PFSK-1 (cell line): ENCODE data around the gene MYH13.

Source experiments
- FOXP2 ChIP-seq: optimal IDR thresholded peaks from 2 replicates; pipeline ENCODE3; 2011; ENCODE audit warnings: borderline replicate concordance, control low read depth, inconsistent platforms; ENCODE audit not compliant: insufficient read depth; ENCODE audit errors: extremely low read length, extremely low read depth
- POLR2AphosphoS5 ChIP-seq: IDR thresholded peaks from 2 replicates; pipeline ENCODE4 v1.6.1; 2012; ENCODE audit warnings: low read depth, mild to moderate bottlenecking, control low read depth, low read length, moderate library complexity
- SIN3A ChIP-seq: IDR thresholded peaks from 2 replicates; pipeline ENCODE4 v1.6.1; 2012; ENCODE audit warnings: mild to moderate bottlenecking, low read length, moderate library complexity, borderline replicate concordance; ENCODE audit not compliant: insufficient read depth
- TAF1 ChIP-seq: IDR thresholded peaks from 2 replicates; pipeline ENCODE4 v1.6.1; 2012; ENCODE audit warnings: low read length, control low read depth, borderline replicate concordance; ENCODE audit not compliant: insufficient read depth
- TF ChIP-seq, protein P1 (sequence below), 2 experiments: IDR thresholded peaks; 2 replicates each; pipeline versions ENCODE4 v1.6.1 to v1.8.0; 2011 to 2012; ENCODE audit warnings: low read depth in 2 of 2, low read length in 2 of 2, control low read depth in 1 of 2, inconsistent platforms in 1 of 2, mild to moderate bottlenecking in 1 of 2, moderate library complexity in 1 of 2; ENCODE audit not compliant: insufficient read depth in 1 of 2

MYH13 gene

DNA sequence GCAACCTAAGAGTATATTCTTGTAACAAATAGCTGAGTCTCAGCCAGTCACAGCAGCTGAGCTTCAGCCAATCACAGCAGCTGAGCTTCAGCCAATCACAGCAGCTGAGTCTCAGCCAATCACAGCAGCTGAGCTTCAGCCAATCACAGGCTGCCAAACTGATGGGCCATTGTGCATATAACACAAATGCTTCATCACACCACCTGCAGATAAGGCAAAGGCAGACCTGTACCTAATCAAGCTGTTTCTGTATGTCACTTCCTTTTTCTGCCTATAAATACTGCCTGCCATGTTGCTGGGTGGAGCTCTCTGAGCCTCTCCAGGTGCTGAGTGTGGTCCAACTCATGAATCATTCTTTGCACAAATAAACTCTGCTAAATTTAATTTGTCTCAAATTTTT lies 19.9 kb downstream of the MYH13 start:
- no peak for TF ChIP-seq TAF1
- TF ChIP-seq FOXP2, result no peak
- no peak for TF ChIP-seq POLR2AphosphoS5
- TF ChIP-seq SIN3A, result no peak
- TF ChIP-seq, protein P1, sequence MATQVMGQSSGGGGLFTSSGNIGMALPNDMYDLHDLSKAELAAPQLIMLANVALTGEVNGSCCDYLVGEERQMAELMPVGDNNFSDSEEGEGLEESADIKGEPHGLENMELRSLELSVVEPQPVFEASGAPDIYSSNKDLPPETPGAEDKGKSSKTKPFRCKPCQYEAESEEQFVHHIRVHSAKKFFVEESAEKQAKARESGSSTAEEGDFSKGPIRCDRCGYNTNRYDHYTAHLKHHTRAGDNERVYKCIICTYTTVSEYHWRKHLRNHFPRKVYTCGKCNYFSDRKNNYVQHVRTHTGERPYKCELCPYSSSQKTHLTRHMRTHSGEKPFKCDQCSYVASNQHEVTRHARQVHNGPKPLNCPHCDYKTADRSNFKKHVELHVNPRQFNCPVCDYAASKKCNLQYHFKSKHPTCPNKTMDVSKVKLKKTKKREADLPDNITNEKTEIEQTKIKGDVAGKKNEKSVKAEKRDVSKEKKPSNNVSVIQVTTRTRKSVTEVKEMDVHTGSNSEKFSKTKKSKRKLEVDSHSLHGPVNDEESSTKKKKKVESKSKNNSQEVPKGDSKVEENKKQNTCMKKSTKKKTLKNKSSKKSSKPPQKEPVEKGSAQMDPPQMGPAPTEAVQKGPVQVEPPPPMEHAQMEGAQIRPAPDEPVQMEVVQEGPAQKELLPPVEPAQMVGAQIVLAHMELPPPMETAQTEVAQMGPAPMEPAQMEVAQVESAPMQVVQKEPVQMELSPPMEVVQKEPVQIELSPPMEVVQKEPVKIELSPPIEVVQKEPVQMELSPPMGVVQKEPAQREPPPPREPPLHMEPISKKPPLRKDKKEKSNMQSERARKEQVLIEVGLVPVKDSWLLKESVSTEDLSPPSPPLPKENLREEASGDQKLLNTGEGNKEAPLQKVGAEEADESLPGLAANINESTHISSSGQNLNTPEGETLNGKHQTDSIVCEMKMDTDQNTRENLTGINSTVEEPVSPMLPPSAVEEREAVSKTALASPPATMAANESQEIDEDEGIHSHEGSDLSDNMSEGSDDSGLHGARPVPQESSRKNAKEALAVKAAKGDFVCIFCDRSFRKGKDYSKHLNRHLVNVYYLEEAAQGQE (IDR thresholded peaks at IDR 0.05; ENCODE audit: insufficient read depth in 1 of 2, low read depth in 2 of 2, low read length in 2 of 2), result no peak

DNA sequence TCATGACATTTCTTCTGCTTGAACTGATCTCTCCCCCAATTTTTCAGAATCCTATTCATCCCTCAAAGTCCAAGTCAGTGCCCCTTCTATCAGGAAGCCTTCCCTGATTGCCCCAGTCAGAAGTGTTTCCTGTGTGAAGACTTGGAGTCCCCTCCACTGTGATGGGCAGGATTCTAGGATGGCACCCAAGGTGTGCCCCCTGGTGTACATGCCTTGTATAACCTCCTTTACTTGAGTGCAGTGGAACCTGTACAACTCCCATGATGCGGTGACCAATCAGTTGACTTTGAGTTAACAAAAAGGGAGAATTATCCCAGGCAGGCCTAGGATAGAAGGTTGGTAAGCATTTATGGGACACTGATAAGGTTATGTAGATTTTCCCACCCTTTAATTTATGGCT lies 23.4 kb downstream of the MYH13 start:
- no peak for TF ChIP-seq FOXP2
- TF ChIP-seq, protein P1 (IDR thresholded peaks at IDR 0.05; ENCODE audit: insufficient read depth in 1 of 2, low read depth in 2 of 2, low read length in 2 of 2), result no peak
- no peak for TF ChIP-seq TAF1

DNA sequence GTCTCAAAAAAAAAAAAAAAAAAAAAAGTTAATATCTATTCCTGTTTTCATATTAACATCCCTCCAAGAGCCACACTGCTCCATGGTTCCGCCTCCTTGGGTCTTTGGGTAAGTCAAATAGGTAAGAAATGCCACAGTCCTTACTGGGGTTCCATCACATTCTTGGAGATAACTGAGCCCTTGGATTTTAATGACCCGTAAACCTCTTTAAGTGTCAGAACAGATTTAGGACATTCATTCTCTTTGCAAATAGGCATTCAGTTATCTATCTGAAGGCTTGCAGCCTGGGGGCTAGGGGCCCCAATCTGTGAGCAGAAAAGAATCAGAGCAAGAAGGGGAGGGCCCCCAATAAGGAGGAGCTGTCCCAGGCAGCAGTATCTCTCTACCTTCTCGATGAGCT lies 28.0 kb downstream of the MYH13 start:
- TF ChIP-seq SIN3A (no peak), FOXP2 (no peak), TAF1 (no peak), POLR2AphosphoS5 (no peak)
- TF ChIP-seq, protein P1 (IDR thresholded peaks at IDR 0.05; ENCODE audit: insufficient read depth in 1 of 2, low read depth in 2 of 2, low read length in 2 of 2), result no peak

DNA sequence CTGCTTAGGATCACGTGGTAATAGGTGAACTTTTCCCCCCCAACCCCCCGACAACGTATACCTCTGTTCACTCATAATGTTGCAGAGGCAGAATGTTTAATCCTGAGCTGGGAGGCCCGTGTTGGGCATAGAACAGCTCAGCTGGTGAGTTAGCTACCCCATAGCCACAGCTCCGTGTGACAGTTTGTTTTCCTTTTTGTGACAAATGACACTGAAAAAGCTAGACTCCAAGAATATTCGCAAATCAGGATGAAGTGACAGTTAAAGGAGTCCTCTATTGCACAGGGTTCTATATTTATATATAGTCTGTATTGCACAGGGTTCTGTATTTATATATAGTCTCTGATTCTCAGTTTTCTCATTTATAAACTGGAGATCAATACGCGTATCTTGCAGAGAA lies 33.8 kb downstream of the MYH13 start:
- TF ChIP-seq SIN3A (no peak), POLR2AphosphoS5 (no peak), TAF1 (no peak), FOXP2 (no peak)
- TF ChIP-seq, protein P1 (IDR thresholded peaks at IDR 0.05; ENCODE audit: insufficient read depth in 1 of 2, low read depth in 2 of 2, low read length in 2 of 2), result no peak

DNA sequence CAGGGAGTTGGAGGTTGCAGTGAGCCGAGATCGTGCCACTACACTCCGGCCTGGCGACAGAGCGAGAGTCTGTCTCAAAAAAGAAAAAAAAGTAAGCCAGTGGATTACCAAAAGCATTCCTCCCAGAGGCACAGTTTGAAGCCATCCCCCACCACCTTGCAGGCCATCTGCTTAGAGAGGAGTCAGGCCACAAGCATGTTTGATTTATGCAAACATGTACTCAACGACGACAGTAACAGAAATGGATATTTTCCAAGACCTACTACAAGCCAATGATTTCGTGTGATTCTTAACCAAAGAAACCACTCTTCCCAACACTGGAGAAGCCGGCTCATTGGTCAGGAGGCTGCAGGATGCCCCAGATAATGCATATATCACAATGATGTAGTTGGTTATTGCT lies 34.8 kb downstream of the MYH13 start:
- TF ChIP-seq TAF1 (no peak), SIN3A (no peak), FOXP2 (no peak), POLR2AphosphoS5 (no peak)
- TF ChIP-seq, protein P1 (IDR thresholded peaks at IDR 0.05; ENCODE audit: insufficient read depth in 1 of 2, low read depth in 2 of 2, low read length in 2 of 2), result no peak
